Measurements from ENCODE around the gene DGKB.
A peak's percentile ranks its signal among the peaks of the same experiment; 100 is the strongest.

The DGKB gene

DNA sequence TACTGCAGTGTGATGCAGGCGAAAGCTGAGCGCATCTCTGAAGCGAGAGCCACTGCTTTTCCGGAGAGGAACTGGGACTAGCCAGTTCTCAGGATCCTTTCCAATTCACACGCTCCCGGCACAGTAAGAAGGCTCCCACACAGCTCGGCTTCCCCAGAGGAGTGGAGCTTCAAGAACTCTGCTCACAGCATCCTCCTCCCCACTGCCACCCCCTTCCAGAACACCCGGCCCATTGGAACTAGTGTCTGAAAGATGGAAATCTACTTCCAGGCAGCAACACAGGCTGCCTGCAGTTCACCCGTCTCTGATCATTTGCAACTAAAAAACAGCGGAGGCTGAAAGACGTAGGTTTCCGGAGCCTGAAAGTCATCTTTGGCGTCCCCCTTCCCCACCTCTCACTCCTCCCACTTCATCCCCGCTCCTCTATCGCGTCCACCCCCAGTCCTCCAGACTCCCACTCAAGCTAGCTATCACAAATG lies at the start of gene DGKB:
Gene DGKB (minus strand): TSS at position 163 of the 479 bp plus-strand sequence.
- peak; percentile 41 for DNase-seq (ENCODE audit: low read depth)

GRCh38 chr7:14950013-14950412 lies 47.5 kb upstream of the DGKB start:
- peak; percentile 85 for DNase-seq (ENCODE audit: low read depth)

DNA sequence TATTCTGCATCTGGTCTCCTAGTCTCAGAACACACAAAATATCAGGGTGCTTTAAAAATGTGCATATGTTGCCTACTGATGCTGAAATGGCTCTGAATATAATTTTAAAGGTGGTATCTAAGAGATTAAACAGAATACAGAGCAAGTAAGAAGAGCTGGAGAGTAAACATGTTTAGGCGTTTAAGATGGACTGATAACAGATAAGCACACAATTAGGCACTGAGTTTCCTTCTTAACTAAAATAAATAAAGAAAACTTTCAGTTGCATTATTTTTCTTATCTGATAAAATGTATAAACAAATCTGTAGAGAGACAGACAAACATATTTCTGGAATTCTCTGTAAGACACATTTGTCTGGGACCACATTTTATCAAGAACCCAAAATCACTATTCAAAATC lies 35.6 kb upstream of the DGKB start:
- DNase-seq (ENCODE audit: low read depth), result no peak

GRCh38 chr7:14937581-14937980 lies 35.0 kb upstream of the DGKB start:
- no peak for DNase-seq (ENCODE audit: low read depth)

- peak; percentile 15 for DNase-seq (ENCODE audit: low read depth)
Measured at GRCh38 chr7:14936554-14936953, 34.0 kb upstream of the DGKB start.

GRCh38 chr7:14934839-14935238 lies 32.3 kb upstream of the DGKB start:
- no peak for DNase-seq (ENCODE audit: low read depth)

- no peak for DNase-seq (ENCODE audit: low read depth)
Measured at GRCh38 chr7:14931511-14932215, 29.1 kb upstream of the DGKB start.

DNA sequence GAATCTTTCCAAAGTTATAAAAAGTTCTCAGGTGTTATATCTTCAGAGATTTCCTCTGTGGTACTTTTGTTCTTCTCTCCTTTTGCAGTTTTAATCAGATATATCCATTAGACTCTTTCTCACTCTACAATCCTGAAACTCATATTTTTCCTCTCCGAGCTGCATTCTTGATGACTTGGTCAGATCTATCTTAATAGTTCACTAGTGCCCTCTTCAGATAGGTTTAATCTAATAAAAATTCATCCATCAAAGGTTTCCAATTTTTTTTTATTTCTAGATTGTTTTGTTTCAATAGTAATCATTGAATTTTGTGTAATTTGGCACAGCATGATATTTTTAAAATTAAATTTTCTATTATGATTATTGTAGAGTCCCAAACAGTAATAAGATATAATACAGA lies 21.8 kb upstream of the DGKB start:
- DNase-seq (ENCODE audit: low read depth), result peak; percentile 63

- DNase-seq (ENCODE audit: low read depth), result no peak
Measured at GRCh38 chr7:14911077-14911476, 8.5 kb upstream of the DGKB start.

DNA sequence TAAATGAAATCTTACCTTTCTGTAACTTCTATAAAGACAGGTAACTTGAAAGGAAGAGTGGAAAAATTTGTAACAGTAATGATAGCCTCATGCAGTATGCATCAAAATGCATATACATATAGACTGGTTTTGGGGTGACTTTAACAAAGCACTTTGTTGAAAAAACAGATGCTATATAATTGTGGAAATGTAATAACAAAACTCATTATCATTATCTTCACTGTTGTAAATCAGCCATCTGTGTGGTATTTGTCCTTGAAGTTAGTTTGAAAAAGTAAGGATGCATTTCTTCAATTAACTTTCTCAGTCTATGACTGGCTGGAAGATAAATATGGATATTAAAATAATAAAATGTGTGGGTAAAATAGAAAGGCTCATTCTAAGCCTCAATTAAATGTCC lies 6.1 kb upstream of the DGKB start:
- DNase-seq (ENCODE audit: low read depth), result no peak

DNA sequence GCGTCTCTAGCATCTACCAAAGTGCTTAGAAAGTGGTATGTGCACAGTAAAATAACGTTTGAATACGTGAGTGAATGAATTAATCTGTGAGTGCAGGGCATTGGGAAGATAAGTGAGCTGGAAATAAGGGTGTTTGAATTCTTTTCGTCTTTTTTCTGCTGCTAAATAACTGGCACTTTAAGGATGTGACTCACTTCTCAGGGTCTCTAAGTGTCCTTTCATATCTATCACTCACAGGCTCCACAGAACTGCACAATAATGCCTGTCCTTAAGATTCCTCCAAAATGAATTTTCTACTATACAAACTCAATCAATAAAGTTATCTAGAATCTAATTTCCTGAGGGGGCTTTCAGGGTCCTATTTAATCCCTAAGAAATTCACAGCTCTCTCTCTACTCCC lies 3.2 kb upstream of the DGKB start:
- DNase-seq (ENCODE audit: low read depth), result peak; percentile 23

GRCh38 chr7:14900051-14900450 lies 2.5 kb downstream of the DGKB start:
- peak; percentile 56 for DNase-seq (ENCODE audit: low read depth)

DNA sequence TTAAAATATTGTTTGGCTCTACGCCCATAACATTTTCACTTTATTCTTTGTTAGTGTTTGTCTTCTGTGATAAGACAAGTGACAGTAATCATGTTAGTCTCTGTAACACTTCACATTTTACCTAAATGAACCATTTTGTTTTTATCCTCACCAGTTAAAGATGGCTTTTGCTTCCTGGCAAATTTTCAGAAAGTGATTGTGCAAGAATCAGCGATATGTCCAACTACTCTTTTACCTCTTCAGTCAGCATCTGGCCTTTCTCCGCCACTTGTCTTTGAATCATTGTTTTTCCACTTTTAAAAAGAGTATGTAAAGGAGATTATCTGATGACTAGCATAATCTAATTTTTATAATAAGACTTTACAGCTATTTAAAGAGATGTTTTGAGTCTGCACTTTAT lies 3.5 kb downstream of the DGKB start:
- DNase-seq (ENCODE audit: low read depth), result no peak

DNA sequence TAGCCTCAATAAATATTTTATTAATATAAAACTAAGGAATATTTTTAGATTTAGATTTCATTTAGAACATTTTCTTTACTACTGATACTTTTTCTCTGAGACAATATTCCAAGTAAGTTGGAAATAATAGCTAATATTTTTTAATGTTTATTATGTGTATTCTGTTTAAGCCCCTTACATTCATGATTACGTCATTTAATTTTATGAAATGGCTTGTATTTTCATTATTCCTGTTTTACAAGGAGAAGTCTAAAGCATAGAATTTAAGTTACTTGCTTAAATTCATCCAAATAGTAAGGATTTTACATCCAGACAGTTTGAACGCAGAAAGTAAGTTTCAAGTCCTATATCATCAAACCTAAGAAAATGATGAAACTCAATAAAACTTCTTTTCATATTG lies 6.1 kb downstream of the DGKB start:
- DNase-seq (ENCODE audit: low read depth), result no peak

- peak; percentile 19 for DNase-seq (ENCODE audit: low read depth)
Measured at GRCh38 chr7:14894826-14895225, 7.7 kb downstream of the DGKB start.

DNA sequence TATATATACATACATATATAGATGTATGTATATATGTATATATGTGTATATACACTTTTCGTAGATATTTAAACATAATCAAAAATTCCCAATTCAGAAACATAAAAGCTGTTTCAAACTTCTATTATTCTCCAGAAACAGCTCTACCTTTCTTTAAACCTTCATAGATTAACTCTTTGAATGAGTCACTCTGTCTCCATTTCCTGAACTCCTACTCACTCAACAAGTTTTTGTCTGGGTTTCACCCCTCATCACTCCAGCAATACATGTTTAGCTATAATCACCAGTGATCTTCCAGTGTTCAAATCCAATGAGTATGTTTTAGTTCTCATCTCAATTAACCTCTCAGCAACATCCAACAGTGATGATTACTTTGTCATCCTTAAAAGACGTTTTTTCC lies 9.6 kb downstream of the DGKB start:
- DNase-seq (ENCODE audit: low read depth), result peak; percentile 36

DNA sequence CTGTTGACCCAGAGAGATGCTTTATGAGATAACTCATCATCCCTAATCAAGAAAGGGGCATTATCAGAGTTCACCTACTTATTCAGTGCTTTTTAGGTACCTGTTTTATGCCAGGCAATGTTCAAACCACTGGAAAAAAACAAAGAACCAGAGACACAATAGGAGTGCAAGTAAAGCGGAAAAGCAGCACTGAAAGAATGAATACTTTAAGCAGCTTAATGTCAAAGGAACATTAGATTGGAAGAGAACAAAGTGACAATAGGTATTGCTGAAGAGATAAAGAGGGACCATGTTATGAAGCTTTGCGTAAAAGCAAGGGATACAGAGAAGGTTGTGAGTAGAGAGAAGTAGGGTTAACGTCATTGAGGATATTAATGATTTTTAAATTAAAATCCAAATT lies 11.3 kb downstream of the DGKB start:
- DNase-seq (ENCODE audit: low read depth), result no peak

DNA sequence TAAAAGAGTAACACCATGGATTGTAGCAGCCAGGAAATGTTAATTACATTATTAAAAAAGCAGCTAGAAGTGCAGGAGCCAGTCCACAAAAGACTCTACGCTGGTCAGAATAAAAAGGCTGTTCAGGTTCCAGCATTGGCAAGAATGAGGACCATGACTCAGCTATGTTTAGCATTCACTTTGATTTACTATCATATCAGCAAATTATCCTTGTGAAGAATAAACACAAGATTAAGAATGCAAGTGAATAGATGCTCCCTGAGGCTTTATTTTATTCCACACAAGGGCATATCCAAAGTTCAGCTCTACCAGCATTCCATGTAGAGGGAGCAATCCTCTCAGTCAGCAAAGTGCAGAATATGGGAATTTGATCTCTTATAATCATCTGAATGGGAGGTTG lies 13.6 kb downstream of the DGKB start:
- no peak for DNase-seq (ENCODE audit: low read depth)

GRCh38 chr7:14886533-14886932 lies 16.0 kb downstream of the DGKB start:
- DNase-seq (ENCODE audit: low read depth), result no peak

DNA sequence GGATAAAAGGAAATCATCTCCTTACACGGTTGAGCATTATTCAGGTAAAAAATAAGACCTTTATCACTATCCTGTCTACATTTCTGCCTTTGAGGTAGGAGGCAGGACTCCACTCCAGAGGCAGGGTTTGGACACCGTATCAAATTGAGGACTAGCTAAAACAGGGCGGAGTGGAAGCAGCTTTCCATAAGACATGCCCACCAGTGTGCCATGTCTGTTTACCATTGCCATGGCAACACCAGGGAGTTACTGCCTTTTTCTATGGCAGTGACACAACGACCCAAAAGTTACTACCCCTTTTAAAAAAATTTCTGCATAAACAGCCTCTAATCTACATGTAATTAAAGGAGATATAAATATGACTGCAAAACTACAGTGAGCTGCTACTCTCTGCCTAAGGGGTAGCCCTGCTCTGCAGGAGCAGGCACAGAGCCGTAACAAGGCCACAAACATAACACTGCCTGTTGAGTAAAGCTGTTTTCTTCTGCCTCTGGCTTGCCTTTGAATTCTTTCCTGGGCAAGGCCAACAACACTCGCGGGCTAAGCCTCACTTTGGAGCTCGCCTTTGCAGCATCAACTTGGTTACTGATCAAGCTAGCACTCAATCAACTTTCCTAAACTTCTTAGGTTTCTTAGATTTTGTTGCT lies 26.5 kb downstream of the DGKB start:
- DNase-seq (ENCODE audit: low read depth), result no peak

DNA sequence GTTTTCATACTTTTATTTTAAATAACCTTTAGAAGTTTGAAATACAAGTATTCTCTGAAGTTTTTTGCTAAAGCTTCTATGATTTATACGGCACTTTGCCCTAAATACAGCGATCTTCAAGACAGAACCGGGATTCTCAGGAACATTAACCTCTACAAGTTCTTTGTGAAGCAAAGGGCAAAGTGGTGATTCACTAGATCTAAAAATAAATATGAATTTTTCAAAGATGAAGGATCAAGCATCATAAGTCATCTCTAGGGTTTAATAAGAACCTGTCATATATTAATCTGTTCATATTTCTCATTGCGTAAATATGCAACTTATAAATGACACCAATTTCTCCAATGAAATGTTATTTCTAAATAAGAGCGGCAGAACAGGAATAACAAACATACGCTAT lies 30.7 kb downstream of the DGKB start:
- DNase-seq (ENCODE audit: low read depth), result no peak

GRCh38 chr7:14870394-14870793 lies 32.2 kb downstream of the DGKB start:
- DNase-seq (ENCODE audit: low read depth), result no peak

GRCh38 chr7:14868937-14869336 lies 33.6 kb downstream of the DGKB start:
- no peak for DNase-seq (ENCODE audit: low read depth)

- no peak for DNase-seq (ENCODE audit: low read depth)
Measured at GRCh38 chr7:14861456-14861855, 41.1 kb downstream of the DGKB start.

Measured in ELR (cell line).